A673 (cell line): ENCODE measurements around the gene SORL1.

Source experiments
- EZH2 ChIP-seq: fragments of 200-600 bp; sonication (generic); IDR thresholded peaks from 2 replicates; pipeline ENCODE4 v1.6.1; 2017; ENCODE audit warnings: borderline replicate concordance, low read depth, mild to moderate bottlenecking, mixed read lengths, antibody characterized with exemption, low read length; ENCODE audit not compliant: poor library complexity, severe bottlenecking
- TF ChIP-seq, protein P1 (sequence below): fragments of 300-800, 200-600 bp; sonication (generic); conservative IDR thresholded peaks from 2 replicates; pipeline ENCODE4 v1.5.1; 2017; ENCODE audit warnings: low read depth, mild to moderate bottlenecking, antibody characterized with exemption, low read length, moderate library complexity, mixed read lengths

DNA sequence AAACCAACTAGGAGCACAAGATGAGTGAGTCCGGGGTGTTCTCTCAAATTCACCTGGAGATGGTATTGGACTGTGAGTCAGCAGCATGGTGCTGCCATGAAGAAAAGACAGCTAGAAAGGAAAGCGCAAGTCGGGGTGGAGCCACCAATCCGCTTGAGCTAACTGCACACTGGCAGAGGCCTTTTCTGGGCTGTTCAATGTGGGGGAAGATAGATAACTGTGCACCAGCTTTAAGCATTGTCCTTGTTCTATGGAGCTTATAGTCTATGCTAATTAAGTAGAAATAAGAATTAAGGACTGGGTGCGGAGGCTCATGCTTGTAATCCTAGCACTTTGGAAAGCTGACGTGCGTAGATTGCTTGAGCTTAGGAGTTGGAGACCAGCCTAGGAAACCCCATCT is 22.6 kb downstream of the SORL1 start:
- TF ChIP-seq, protein P1, sequence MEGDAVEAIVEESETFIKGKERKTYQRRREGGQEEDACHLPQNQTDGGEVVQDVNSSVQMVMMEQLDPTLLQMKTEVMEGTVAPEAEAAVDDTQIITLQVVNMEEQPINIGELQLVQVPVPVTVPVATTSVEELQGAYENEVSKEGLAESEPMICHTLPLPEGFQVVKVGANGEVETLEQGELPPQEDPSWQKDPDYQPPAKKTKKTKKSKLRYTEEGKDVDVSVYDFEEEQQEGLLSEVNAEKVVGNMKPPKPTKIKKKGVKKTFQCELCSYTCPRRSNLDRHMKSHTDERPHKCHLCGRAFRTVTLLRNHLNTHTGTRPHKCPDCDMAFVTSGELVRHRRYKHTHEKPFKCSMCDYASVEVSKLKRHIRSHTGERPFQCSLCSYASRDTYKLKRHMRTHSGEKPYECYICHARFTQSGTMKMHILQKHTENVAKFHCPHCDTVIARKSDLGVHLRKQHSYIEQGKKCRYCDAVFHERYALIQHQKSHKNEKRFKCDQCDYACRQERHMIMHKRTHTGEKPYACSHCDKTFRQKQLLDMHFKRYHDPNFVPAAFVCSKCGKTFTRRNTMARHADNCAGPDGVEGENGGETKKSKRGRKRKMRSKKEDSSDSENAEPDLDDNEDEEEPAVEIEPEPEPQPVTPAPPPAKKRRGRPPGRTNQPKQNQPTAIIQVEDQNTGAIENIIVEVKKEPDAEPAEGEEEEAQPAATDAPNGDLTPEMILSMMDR, result no peak
- no peak for TF ChIP-seq EZH2
